Stimulated activated CD4-positive, alpha-beta T cell treated with anti-CD3 and anti-CD28 coated beads, TNF-alpha, amount 100 ng/mL, for 1 hour (primary cell): Measurements from ENCODE around the gene TMEM164.

Source experiments
- DNase-seq, 3 donors: peaks; one replicate each; pipeline ENCODE4 v3.0.0-alpha.2; 2020; ENCODE audit warnings: low read depth in 3 of 3, low spot score in 1 of 3

The TMEM164 gene

GRCh38 chrX:110003167-110004156 lies 548 bp downstream of the TMEM164 start:
- no peak for DNase-seq

- DNase-seq: no peak
Measured at GRCh38 chrX:110004215-110004614, 1.3 kb downstream of the TMEM164 start.

DNA sequence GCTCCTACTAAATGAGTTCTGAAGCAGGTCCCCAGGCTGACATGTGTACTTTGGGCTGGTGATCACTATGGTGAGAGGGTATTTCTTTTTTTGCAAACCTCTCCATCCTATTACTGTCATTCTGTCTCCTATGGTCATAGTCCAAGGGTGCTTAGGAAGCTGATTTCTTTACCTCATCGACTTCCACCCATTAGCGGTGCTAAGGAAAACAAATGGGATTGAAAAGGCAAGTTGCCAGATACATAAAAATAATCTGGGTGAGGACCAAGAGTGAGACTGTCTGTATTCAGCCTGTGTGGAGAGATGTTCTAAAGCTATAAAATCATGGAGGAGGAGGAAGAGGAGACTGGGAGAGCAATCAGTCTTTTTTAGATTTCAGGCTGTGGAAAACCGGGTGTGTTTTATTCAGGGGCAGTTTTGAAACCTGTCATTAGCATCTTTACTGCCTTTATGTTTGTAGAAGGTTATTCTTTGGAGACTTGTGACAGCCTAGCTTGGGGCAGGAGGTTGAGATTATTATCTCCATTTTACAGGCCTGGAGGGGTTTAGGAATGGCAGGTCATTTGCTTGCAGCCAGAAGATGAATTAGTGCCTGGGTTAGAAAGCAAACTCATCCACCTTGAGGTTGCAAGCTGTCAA lies 1.9 kb downstream of the TMEM164 start:
- DNase-seq: no peak

DNA sequence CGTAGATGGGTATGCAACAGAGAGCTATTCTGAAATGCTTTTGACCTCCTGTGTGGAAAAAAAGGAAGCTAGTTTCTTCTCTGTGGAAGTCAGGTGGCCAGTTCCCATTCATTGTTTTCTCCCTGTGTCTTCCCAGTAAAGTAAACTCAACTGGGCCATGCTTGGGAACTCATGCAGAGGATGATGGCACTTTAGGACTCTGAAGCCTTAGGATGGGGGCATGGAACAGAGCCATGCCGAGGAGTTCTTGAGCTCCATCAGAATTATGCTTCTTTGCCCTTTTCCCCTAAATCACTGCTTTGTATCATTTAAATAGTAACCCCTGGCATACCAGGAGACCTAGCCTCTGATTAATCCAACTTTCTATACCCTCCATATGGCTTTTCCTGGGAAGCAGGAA lies 3.2 kb downstream of the TMEM164 start:
- no peak for DNase-seq

DNA sequence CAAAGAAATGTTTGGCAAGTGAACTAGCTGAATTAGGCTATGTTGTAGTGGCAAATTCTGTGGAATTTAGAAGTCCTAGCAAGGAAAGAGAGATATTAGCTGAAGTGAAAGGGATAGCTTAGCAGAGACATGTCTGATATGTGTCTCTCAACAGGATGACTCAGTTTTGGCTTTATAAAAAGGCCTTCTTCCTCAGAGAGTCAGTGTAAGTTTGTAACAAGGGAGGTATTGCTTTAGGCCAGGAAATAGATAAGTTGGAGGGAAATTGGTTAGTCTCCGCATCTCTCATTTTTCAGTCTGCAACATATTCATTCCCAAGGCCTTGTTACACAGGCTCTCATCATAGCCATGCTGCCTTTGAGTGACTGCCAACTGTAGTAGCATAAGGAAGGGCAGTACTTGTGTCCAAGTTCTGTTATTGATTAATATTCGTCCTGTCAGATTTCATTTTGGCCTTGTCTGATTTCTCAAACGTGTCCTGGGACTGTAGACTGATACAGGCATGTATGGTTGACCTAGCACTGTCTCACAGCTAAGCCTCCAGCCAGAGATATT lies 4.0 kb downstream of the TMEM164 start:
- DNase-seq: no peak

- no peak for DNase-seq
Measured at GRCh38 chrX:110008011-110008635, 5.2 kb downstream of the TMEM164 start.

- DNase-seq: no peak
Measured at GRCh38 chrX:110012818-110013485, 10.0 kb downstream of the TMEM164 start.

DNA sequence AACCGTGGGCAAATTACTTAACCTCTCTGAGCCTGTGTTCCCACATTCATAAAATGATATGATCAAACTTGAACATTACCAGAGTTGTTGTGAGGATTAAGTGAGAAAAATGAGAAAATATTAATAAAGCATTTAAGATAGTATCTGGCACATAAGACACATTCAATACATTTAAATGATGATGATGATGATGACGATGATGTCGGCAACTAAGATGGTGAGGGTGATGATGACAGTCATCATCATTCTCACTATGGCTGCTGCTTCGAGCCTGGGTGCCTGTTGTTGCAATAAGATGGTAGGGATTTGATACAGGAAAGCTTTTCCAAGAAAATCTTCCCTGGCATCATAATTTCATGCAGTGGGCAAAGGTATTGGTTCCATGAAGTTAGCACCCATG lies 11.1 kb downstream of the TMEM164 start:
- DNase-seq: no peak

DNA sequence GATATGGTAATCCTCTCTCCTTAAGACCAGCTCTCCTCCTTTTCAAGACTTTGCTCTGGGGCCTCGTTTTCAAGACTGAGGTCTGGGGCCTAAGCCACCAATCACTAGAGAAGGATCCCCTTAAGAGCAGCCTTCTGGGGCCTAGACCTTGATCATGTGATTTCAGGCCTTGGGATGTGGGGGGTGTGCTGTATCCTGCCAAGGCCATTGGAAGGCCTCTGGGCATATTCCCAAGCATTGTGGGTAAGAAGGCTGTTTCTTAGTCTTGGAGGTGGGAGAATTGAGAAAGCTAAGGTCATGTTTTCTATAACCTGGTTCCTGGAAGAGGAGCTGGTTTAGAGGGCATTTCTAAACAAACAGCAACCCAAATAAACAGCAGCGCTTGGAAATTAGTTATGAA lies 12.1 kb downstream of the TMEM164 start:
- no peak for DNase-seq

- DNase-seq: no peak
Measured at GRCh38 chrX:110015915-110016314, 13.0 kb downstream of the TMEM164 start.

- no peak for DNase-seq
Measured at GRCh38 chrX:110020536-110020935, 17.6 kb downstream of the TMEM164 start.

GRCh38 chrX:110021258-110022022 lies 18.5 kb downstream of the TMEM164 start:
- no peak for DNase-seq

- no peak for DNase-seq
Measured at GRCh38 chrX:110022599-110023448, 19.9 kb downstream of the TMEM164 start.

DNA sequence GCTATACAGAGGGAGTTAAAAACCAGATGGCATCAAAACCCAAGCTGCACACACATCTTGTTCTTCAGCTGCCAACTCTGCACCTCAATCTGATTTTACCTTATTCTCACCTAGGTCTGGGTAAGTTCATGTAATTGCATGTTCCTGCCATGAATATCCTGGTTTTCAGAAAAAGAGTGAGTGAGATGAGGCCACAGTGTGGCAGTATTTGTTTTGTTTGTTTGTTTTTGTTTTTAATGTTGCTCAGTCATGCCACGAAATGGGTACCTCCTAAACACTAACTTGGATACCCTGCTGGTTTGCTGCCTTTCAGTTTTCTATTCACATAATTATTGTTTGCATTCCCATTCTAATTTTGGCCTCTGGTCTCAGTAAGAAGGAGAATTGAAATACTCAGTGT lies 22.5 kb downstream of the TMEM164 start:
- no peak for DNase-seq

GRCh38 chrX:110026099-110026844 lies 23.4 kb downstream of the TMEM164 start:
- no peak for DNase-seq

GRCh38 chrX:110032534-110033147 lies 29.7 kb downstream of the TMEM164 start:
- DNase-seq: no peak

- no peak for DNase-seq
Measured at GRCh38 chrX:110034036-110034435, 31.1 kb downstream of the TMEM164 start.
